GM10248 (cell line): ENCODE measurements around the gene CDPF1.

Source experiments
- CTCF ChIA-PET: fragments of 300-600 bp; sonication (Branson Sonifier 250); formaldehyde crosslinking; extraction: SDS; loops from one replicate; lab custom pipeline; 2021; ENCODE audit warnings: antibody characterized with exemption; lab: Yijun Ruan, JAX
- POLR2A ChIA-PET: fragments of 350-650 bp; sonication (Branson Sonifier 250); formaldehyde crosslinking; extraction: SDS; loops from one replicate; lab custom pipeline; 2020; ENCODE audit warnings: antibody characterized with exemption; lab: Yijun Ruan, JAX
- DNase-seq: peaks from one replicate; pipeline ENCODE4 v3.0.0; 2012; ENCODE audit errors: extremely low spot score
- CTCF ChIP-seq: IDR thresholded peaks from 2 replicates; pipeline ENCODE4 v1.5.1; 2012; ENCODE audit warnings: mild to moderate bottlenecking, low read depth; ENCODE audit errors: extremely low read depth, missing control alignments, control extremely low read depth

The CDPF1 gene

DNA sequence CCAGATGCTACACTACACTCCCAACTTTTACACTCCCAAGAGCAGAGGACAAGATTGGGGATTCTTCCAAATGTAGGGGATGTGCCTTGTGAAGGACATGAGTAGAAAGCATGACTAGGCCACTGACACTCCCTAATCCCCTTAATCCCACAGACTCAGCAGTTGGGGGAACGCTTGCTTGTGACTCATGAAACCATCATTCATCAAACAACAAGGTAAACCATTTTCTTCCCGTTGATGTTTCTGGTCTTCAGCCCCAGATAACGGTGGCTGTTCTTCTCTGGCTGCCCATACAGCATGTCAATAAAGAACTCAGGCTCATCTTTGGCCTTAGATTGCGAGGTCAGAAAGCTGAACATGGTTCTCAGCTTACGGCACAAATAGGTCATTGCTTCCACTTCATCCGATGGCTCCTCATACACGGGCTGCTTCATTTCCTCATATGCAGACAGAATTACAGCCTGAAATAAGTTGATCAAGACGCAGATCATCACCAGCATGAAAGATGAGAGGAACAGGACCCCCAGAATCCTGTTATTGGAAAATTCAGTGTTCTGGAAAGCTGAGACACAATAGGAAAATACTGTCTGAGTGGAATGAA, 6.4 kb upstream of the CDPF1 start:
- no peak for TF ChIP-seq CTCF
- ChIA-PET CTCF (no interaction called here), POLR2A (no interaction called here)
- DNase-seq, result no peak

DNA sequence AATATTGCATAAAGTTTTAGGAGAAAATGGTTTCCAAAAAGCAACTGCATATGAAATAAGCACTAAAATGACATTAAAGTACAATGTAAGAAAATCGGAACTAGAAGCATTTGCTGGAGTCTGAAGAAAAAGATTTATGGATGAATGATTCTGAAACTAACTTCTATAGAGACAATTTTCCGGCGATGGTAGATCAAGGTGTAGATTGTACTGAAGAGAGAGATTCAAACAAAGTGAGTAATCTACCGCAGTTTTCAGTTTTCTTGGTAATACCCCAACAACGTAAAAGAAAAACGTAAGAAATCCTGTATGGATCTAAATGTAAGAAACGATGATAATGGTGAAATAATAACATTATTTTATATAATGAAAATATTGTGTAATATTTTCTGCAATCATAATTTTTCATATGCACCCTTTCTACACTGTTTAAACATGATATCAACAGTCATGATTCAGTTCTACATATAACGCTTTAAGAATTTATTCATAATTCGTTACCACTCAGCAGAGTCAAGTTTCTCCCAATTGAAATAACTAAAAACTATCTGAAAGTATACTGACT, 1.8 kb upstream of the CDPF1 start:
- DNase-seq, result no peak
- CTCF ChIA-PET, result no interaction called here
- POLR2A ChIA-PET, result no interaction called here
- TF ChIP-seq CTCF, result no peak

DNA sequence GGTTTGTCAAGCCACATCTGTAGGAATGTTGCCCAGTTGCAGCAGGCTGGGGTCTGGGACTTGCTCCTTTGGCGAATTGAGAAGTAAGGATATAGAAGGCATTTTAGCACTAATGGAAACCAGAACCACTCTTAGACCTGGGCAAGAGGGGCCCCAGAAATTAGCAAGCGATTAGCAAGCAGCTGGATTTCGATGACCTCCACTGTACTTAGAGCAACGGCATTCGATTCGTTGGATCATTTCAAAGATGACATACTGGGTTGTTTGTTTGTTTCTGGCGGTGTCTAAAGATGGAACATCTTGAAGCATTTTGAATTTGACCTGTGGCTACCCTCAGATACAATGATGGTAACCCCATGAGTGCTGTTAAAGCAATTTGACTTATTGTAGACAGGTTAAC, 1.2 kb upstream of the CDPF1 start:
- DNase-seq, result no peak
- ChIA-PET POLR2A (no interaction called here), CTCF (no interaction called here)
- TF ChIP-seq CTCF, result no peak

DNA sequence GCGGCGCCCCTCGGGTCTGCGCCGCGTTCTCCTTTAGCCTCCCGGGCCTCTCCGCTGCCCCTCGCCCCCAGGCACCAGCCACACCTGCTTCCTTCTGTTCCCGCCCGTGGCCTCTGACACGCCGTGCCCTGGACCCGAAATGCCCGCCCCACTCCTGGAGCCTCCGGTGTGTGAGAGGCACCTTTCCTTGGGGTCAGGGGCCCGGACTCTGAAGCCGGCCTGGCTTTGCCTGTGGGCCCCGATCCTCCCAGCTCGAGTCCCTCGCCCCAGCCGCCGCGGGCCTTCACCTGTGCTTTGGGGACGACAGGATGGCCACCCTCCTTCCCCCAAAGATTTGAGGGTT, 661 bp upstream of the CDPF1 start:
- POLR2A ChIA-PET, result interaction anchor here (1.1 kb wide), 1 partner anchor 16 kb away, joined by 3 read pairs; no protein-coding TSS in a partner anchor
- CTCF ChIA-PET, result interaction anchor here (1.0 to 1.2 kb wide), 3 partner anchors 9 to 65 kb away, joined by 3 to 4 read pairs (median 3); no protein-coding TSS in a partner anchor
- no peak for DNase-seq
- no peak for TF ChIP-seq CTCF

DNA sequence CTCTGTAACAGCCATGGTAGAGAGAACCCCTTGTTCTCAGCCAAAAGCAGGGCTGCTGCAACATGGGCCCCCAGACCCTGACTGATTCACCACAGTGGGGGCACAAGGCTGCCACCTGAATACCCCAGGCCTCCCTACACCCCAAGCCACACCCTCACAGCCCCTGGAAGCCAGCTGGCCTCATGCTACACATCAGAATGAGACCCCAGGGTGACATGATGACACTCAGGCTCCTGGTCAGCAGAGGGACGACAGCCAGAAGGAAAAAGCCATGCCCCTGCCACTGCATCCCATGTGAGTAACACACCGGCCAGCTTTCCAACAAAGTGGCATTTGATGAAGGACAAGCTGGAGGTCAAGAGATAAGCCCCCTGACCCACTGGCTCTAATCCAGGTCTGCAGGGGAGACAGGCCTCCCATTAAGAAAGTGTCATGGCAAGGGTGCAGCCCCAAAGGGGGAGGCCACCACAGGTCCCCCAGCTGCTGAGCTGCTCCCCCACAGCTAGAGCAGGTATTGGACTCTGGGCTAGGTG, 2.6 kb downstream of the CDPF1 start:
- ChIA-PET POLR2A (no interaction called here), CTCF (interaction anchor here (1.0 to 1.5 kb wide), 3 partner anchors 13 to 242 kb away, joined by 3 to 4 read pairs (median 3); no protein-coding TSS in a partner anchor)

GRCh38 chr22:46246178-46246577, 3.9 kb downstream of the CDPF1 start:
- POLR2A ChIA-PET, result no interaction called here
- TF ChIP-seq CTCF, result no peak
- no peak for DNase-seq
- CTCF ChIA-PET, result interaction anchor here (1.2 kb wide), 1 partner anchor 11 kb away, joined by 3 read pairs; no protein-coding TSS in a partner anchor

More for the DNA sequence above, 2.6 kb downstream of the CDPF1 start:
- no peak for DNase-seq
- TF ChIP-seq CTCF, result no peak
